HG02870 (cell line): Measurements from ENCODE around the gene ARPP21.
"Not testable (repeated sequence)": the region's sequence is repeated elsewhere in the genome, so short reads cannot be mapped to it uniquely, and the experiment has no call there.

ENCODE experiments used
- ATAC-seq: cut with Tn5 transposase; IDR thresholded peaks from one replicate; pipeline ENCODE4 v1.9.1; 2021; ENCODE audit warnings: mild to moderate bottlenecking, moderate library complexity; ENCODE audit not compliant: unreplicated experiment

Gene ARPP21

DNA sequence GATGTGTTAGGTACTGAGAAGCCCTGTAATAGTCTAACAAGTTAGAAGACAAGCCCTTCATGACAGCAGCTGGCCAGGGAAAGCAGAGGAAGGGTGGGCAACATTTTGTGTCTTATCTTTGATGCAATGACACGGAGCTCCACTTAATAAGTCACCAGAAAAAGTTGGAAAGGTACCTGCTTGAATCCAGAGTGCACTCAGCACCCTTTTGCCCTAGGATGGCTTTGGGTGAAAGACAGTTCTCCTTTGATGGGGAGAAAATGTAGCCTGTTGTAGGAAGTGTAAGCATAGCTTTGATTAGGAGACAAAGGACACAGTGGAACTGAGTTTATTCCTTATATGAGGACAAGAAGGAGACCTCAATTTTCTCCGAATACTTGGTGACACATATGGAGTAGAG lies 137.0 kb downstream of the ARPP21 start:
- ATAC-seq, result no peak

- ATAC-seq, result no peak
These were observed 137.7 kb downstream of the ARPP21 start for GRCh38 chr3:35777065-35777464.

DNA sequence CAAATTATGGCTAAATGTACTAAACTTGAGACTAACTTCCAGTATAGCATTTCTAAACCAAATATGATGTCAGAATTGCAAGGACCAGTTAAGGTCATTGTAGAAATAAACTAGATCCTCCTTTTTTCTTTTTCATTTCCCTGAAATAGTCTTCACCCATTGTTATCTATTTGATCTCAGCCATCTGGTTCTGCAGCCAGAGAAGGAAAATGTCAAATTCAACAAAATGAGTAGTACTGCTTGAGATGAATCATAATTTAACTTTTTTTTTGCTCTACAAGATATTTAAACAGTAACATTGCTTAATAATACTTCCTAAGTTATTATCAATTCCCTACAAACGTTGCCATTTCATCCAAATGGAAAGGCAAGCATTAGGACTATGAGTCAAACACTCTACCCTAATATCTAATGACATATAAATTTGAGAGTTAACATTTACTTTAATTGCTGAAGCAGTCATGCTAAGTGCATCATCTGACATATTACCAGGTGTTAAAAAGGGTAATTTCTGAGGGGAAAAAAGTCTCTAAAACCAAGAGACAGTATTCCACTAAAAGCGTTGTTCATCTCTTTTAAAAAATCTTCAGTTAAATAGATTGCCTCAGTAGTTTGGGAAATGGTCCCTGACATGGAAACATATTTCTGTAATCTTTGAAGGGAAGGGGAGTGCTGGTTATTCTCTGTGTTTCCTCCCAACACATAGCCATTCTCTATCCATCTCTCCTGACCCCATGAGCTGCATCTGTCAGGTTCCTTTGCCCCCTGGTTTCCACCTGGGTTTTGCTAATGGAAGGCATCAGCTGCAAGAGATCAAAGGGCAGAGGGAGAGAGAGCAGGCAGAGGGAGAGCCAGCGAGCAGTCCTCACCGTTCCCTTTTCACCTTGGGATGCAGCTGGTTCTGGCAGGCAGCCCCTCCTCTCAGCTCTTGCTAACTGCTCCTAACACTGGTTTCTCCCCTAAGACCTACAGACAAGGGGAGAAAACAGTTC lies 138.5 kb downstream of the ARPP21 start:
- no peak for ATAC-seq

DNA sequence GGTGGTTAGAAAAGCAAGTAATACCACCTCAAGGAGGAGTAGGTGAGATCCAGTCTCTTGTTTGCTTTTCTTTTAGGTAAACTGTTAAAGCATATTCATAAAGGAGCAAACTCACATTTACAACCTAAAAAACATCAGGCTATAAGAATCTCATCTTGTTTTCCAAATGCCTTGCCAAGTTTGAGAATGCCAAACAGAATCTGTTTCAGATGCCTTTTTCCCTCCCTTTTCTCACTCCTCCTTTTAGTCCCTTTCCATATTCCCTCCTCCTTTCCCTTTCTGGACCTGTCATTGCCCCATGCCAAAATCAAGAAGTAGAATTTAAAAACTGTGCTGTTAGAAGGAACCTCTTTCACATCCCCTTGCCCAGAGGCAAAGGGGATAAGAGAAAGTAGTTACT lies 140.3 kb downstream of the ARPP21 start:
- no peak for ATAC-seq

- no peak for ATAC-seq
These were observed 141.5 kb downstream of the ARPP21 start for GRCh38 chr3:35780800-35781199.

DNA sequence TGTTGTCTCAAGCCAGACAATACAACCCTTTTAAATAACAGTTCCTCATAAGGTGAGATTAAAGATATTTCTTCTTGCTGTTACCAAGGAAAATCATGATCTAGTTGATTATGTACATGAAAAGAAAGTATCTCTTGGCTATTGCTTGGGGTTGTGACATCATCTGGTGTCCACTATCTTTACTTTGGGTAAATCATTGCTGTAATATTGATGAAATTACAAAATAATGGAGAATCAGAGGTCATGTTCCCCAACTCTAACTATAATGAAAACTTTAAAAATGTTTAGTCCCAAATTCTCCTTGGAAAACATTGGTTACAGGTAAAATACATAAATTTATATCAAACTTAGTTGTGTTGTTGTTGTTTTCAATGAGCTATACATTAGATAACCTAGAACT lies 142.2 kb downstream of the ARPP21 start:
- no peak for ATAC-seq

- no peak for ATAC-seq
These were observed 143.0 kb downstream of the ARPP21 start for GRCh38 chr3:35782355-35782754.

DNA sequence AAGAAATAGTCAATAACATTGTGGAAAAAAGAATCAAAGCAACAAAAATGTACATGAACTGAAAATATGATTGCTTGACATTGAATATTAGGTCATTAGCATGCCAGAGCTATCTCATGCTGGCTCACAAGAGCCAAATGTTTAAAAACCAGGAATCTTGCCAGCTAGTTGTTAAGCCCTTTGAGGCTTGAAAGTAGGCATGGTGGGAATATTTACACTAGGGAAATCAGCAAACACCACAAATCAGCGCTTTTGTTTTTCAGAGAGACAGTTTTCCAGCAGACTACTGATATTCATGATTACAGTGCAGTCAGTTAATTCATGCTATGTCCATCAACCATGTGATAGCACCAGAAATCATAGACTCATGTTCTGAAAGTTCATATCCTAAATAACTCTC lies 144.8 kb downstream of the ARPP21 start:
- no peak for ATAC-seq

DNA sequence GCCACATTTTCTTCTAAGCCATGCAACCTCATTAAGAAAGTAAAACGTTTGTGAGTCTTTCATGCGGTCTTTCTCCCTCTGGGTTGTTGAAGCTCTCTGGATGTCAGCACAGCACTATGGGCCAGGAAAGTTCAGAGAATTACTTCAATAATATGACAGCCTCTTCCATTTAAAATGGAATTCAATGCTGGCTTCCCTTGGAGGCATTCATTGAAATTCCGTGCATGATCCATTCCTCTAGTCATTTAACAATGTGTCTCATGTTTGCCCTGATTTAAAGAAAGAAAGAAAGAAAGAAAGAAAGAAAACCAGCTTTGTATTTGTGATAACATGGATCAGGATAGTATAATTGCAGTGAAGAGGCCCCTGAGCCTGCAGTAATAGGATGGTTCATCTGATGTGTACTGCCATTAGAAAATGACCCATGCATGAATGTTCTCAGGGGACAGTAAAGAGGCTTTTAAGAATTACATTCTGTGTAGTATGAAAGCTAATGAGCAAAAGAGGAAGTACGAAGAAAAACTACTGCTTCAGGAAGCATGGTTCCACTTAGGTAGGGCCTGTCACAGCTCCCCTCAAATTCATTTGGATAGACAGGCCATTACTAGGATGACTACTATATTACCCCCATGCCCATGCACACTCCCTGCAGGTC lies 146.0 kb downstream of the ARPP21 start:
- ATAC-seq, result peak; percentile 70

DNA sequence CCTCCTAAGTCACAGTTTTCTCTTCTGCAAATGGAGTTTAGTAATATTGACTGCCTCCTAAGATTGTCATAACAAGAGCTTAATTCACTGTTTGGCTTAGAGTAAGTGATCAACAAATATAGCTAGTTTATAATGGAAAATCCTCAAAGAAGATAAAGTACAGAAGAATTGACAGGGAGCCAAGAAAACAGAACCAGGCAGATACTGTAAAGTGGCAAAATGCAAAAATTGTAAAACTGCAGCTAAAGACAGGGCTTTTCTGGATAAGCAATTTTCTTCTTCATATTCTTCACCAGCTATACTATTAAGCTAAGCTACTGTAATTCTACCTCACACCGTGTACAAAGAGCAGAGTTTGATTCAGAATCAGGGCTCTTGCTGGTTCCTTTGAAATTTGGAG lies 148.6 kb downstream of the ARPP21 start:
- ATAC-seq, result no peak

DNA sequence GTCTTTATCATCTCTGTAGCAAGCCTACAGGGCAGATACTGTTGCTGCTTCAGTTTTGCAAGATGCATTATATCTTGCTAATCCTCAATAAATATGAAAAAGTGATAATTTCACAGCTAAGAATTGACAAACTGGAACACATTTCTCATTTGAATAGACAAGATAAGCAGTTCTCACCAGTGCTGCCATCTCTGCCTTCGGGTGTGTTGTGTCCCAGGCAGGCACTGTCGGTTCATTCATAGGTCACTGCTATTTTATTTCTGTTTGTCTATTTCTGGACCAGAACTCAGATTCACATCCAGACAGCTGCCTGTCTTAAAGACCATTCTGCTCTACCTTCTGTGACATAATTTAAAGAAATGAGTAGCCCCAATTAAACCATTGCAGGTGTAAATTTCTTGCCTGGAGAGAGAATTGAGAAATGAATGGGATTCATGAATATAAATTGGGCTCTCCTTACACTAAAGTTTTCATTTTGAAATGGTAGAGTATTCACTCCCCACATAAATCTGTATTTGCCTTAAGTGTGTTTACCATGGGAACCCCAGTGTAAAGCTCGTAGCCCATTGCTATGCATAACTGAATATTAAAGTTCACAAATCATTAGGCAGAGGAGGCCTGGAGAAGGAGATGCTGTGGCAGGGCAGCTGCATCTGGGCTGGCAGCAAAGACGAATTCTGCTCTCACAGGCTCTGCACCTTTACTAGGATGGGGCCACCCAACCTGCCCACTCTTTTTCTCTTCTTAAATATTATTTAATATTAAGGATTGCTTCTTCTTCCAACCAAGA lies 149.9 kb downstream of the ARPP21 start:
- ATAC-seq, result no peak

DNA sequence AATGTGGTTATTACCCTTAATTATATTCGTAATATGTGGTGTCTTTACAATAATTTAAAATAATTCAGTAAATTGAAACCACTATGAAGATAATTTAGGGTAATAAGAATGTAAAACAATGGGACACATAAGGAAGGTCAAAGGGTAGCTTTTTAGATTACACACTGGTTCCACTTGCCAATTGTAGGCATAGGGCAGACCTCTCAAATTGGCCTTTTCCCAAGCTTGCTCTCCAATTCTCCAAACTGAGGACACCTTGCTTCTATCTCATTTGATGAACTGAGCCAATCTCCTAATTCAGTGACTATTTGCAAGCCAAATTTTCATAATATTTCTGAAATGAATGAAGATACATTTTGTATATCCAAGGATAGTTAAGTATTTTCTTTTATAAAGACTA lies 151.4 kb downstream of the ARPP21 start:
- ATAC-seq, result no peak

DNA sequence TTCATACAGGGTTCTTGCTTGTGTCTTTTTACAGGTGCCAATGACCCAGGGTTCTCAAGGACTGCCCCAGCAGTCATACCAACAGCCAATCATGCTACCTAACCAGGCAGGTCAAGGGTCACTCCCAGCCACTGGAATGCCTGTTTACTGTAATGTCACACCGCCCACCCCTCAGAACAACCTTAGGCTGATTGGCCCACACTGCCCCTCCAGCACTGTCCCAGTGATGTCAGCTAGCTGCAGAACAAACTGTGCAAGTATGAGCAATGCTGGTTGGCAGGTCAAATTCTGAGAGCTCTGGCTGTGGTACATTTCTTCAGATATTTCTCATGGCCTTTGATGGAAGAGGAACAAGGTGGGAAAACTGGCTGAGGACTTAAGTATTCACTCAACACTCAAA lies 154.3 kb downstream of the ARPP21 start:
- no peak for ATAC-seq

GRCh38 chr3:35800960-35801459 lies 161.7 kb downstream of the ARPP21 start:
- no peak for ATAC-seq

DNA sequence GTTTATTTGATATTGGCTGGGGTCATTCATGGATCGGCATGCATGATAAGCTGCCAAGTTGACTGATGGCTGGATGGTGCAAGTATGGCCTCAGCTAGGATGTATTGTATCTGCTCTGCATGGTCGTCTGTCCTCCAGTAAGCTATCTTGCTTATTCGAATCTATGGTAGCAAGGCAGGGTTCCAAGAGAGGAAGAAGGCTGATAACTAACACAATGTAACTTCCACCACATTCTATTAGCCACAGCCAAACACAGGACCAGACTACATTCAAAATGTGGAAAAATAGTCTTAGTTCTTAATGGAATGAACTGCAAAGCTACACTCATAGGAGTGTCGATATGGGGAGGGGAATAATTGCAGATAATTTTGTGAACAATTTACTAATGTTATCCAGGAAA lies 175.2 kb downstream of the ARPP21 start:
- no peak for ATAC-seq

- not testable (repeated sequence) for ATAC-seq
These were observed 176.5 kb downstream of the ARPP21 start for GRCh38 chr3:35815796-35816195.

DNA sequence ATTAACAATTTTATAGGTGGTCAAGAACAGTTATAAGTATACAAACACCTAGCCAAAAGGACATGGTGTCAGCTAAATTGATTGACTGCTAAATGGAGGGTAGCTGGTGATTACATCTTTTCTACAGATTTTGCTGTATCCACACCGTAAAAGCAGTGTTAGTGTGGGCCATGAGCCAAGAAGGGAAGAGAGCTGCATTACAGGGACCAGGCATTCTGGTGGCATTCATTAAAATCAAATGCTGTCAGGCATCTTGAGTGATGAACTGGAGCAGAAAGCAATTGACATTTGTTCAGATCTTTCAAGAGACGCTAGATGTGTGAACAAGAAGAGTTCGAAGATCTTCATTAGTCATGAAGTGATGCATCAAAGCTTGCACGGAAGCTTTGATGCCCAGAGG lies 177.9 kb downstream of the ARPP21 start:
- ATAC-seq, result no peak

GRCh38 chr3:35832140-35832571 lies 192.8 kb downstream of the ARPP21 start:
- no peak for ATAC-seq
